ENCODE measurements around the gene ARHGAP25.

Gene ARHGAP25

GRCh38 chr2:68767996-68768395 lies 33.4 kb downstream of the ARHGAP25 start:
- no peak for DNase-seq

GRCh38 chr2:68768461-68768860 lies 33.9 kb downstream of the ARHGAP25 start:
- no peak for DNase-seq

- DNase-seq: no peak
Observed at GRCh38 chr2:68768951-68769350, 34.3 kb downstream of the ARHGAP25 start.

GRCh38 chr2:68769586-68770270 lies 35.1 kb downstream of the ARHGAP25 start:
- no peak for DNase-seq

GRCh38 chr2:68770271-68771111 lies 35.9 kb downstream of the ARHGAP25 start:
- no peak for DNase-seq

GRCh38 chr2:68771211-68771751 lies 36.7 kb downstream of the ARHGAP25 start:
- DNase-seq: no peak

GRCh38 chr2:68772109-68772508 lies 37.5 kb downstream of the ARHGAP25 start:
- no peak for DNase-seq

- peak; percentile 42 to 63 for DNase-seq
Observed at GRCh38 chr2:68774569-68775271, 40.1 kb downstream of the ARHGAP25 start.

- no peak for DNase-seq
Observed at GRCh38 chr2:68775272-68775842, 40.7 kb downstream of the ARHGAP25 start.

GRCh38 chr2:68776124-68776523 lies 41.5 kb downstream of the ARHGAP25 start:
- DNase-seq: no peak

GRCh38 chr2:68779595-68779994 lies 45.0 kb downstream of the ARHGAP25 start:
- DNase-seq: no peak

- no peak for DNase-seq
Observed at GRCh38 chr2:68784188-68784587, 49.6 kb downstream of the ARHGAP25 start.

- no peak for DNase-seq
Observed at GRCh38 chr2:68784915-68785314, 50.3 kb downstream of the ARHGAP25 start.

- no peak for DNase-seq
Observed at GRCh38 chr2:68787356-68787755, 52.7 kb downstream of the ARHGAP25 start.

- no peak for DNase-seq
Observed at GRCh38 chr2:68789603-68790002, 55.0 kb downstream of the ARHGAP25 start.

- DNase-seq: no peak
Observed at GRCh38 chr2:68790600-68790999, 56.0 kb downstream of the ARHGAP25 start.

GRCh38 chr2:68791914-68792313 lies 57.3 kb downstream of the ARHGAP25 start:
- no peak for DNase-seq

GRCh38 chr2:68792751-68793150 lies 58.1 kb downstream of the ARHGAP25 start:
- DNase-seq: no peak

GRCh38 chr2:68796295-68796905 lies 61.8 kb downstream of the ARHGAP25 start:
- DNase-seq: no peak

- no peak for DNase-seq
Observed at GRCh38 chr2:68798569-68798968, 64.0 kb downstream of the ARHGAP25 start.

GRCh38 chr2:68799140-68800026 lies 64.8 kb downstream of the ARHGAP25 start:
- DNase-seq: no peak

GRCh38 chr2:68800027-68800401 lies 65.4 kb downstream of the ARHGAP25 start:
- DNase-seq: no peak

Data from stimulated activated CD4-positive, alpha-beta T cell treated with anti-CD3 and anti-CD28 coated beads, Interleukin-4, amount 100 ng/mL, for 4 hours (primary cell).